Measurements from ENCODE around the gene AK9. TPM values are rescaled to one million over a fixed set of nuclear protein-coding genes. Genes with fewer than 3 reads are reported as not detected.

The AK9 gene
- total and polyA plus RNA-seq, 10 of the 15 experiments (the other 5 are each of a cell fraction or from before 2014, with no cell fraction given): 2.1 to 7.4 (median 4.2) TPM

DNA sequence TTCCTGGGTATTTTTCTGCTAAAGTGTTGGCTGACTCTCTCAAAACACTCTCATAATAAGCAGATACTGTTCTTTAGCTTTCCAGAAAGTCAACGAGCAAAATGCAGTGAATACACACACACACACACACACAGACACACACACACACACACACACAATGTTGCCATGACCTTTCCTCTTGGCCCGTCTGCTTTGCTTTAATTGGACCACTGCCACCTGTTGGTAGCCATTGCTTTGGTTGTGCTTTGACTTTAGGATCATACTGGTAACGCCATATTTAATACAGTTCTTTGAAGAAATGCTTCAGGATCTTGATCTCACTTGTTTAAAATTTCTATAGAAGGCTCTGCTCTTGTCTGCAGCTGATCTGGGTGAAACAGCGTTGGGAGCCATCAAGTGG, 4.5 kb upstream of the AK9 start (continued):
- TF ChIP-seq ZNF687 (IDR thresholded peaks at IDR 0.05): no peak
- no peak for TF ChIP-seq CBX3 (IDR thresholded peaks at IDR 0.05; ENCODE audit: borderline replicate concordance, low read depth)
- no peak for TF ChIP-seq PML (IDR thresholded peaks at IDR 0.05; ENCODE audit: low read length)
- TF ChIP-seq, protein P1, sequence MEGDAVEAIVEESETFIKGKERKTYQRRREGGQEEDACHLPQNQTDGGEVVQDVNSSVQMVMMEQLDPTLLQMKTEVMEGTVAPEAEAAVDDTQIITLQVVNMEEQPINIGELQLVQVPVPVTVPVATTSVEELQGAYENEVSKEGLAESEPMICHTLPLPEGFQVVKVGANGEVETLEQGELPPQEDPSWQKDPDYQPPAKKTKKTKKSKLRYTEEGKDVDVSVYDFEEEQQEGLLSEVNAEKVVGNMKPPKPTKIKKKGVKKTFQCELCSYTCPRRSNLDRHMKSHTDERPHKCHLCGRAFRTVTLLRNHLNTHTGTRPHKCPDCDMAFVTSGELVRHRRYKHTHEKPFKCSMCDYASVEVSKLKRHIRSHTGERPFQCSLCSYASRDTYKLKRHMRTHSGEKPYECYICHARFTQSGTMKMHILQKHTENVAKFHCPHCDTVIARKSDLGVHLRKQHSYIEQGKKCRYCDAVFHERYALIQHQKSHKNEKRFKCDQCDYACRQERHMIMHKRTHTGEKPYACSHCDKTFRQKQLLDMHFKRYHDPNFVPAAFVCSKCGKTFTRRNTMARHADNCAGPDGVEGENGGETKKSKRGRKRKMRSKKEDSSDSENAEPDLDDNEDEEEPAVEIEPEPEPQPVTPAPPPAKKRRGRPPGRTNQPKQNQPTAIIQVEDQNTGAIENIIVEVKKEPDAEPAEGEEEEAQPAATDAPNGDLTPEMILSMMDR (IDR thresholded peaks at IDR 0.05 in 2 of 3, conservative IDR thresholded peaks at IDR 0.05 in 1 of 3; ENCODE audit: control insufficient read depth in 2 of 3, extremely low read depth in 1 of 3, insufficient read depth in 1 of 3, low read depth in 3 of 3, low read length in 3 of 3): peak; percentile 12 to 35 (median 18); a peak in 3 of 6 replicates
- no peak for TF ChIP-seq BRCA1 (IDR thresholded peaks at IDR 0.05; ENCODE audit: low read depth, low read length)
- no peak for TF ChIP-seq SMARCA5 (IDR thresholded peaks at IDR 0.05)
- TF ChIP-seq, protein P2, sequence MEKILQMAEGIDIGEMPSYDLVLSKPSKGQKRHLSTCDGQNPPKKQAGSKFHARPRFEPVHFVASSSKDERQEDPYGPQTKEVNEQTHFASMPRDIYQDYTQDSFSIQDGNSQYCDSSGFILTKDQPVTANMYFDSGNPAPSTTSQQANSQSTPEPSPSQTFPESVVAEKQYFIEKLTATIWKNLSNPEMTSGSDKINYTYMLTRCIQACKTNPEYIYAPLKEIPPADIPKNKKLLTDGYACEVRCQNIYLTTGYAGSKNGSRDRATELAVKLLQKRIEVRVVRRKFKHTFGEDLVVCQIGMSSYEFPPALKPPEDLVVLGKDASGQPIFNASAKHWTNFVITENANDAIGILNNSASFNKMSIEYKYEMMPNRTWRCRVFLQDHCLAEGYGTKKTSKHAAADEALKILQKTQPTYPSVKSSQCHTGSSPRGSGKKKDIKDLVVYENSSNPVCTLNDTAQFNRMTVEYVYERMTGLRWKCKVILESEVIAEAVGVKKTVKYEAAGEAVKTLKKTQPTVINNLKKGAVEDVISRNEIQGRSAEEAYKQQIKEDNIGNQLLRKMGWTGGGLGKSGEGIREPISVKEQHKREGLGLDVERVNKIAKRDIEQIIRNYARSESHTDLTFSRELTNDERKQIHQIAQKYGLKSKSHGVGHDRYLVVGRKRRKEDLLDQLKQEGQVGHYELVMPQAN (conservative IDR thresholded peaks at IDR 0.05): no peak
- TF ChIP-seq BHLHE40 (IDR thresholded peaks at IDR 0.05; ENCODE audit: borderline replicate concordance in 1 of 2, low read depth in 2 of 2, low read length in 1 of 2): no peak
- no peak for TF ChIP-seq STAT3 (IDR thresholded peaks at IDR 0.05; ENCODE audit: low read depth, low read length)
- no peak for TF ChIP-seq POLR2AphosphoS5 (IDR thresholded peaks at IDR 0.05; ENCODE audit: low read length)
- 0 out of 2 replicates have a peak, but pooled peaks have one; percentile 16 for TF ChIP-seq RAD21 (IDR thresholded peaks at IDR 0.05; ENCODE audit: insufficient read depth, low read depth, low read length)
- TF ChIP-seq DPF2 (IDR thresholded peaks at IDR 0.05): no peak
- peak; percentile 38; the same call in 1 of the 2 replicates for TF ChIP-seq SMC3 (IDR thresholded peaks at IDR 0.05; ENCODE audit: borderline replicate concordance, low read length)
- no peak for TF ChIP-seq CHD4 (IDR thresholded peaks at IDR 0.05)

Data from GM12878 (cell line).